Prostate gland (tissue), 2 donors: ENCODE results near the gene TRAPPC12. TPM values are rescaled to one million over a fixed set of nuclear protein-coding genes. Genes with fewer than 3 reads are reported as not detected.

Source experiments
- DNase-seq: peaks from one replicate; pipeline ENCODE4 v3.0.0-alpha.2; 2019; ENCODE audit warnings: low spot score
- H3K27ac ChIP-seq, 2 donors: fragments of 200-600 bp; sonication (generic); 2 replicates each; pipeline ENCODE4 v1.5.1; 2017 to 2019
- H3K27me3 ChIP-seq: fragments of 200-600 bp; sonication (generic); replicated peaks from 2 replicates; pipeline ENCODE4 v1.5.1; 2019; ENCODE audit not compliant: insufficient read depth
- H3K36me3 ChIP-seq, 2 donors: fragments of 200-600 bp; sonication (generic); 1 replicate in 1 of 2; 2 replicates in 1 of 2; pipeline versions ENCODE4 v1.5.1 to v1.8.1; 2017 to 2019
- H3K4me1 ChIP-seq: fragments of 200-600 bp; sonication (generic); replicated peaks from 2 replicates; pipeline ENCODE4 v1.5.1; 2019
- H3K4me3 ChIP-seq, 2 donors: fragments of 200-600 bp; sonication (generic); 2 replicates each; pipeline ENCODE4 v1.5.1; 2017 to 2019
- H3K9me3 ChIP-seq: fragments of 200-600 bp; sonication (generic); 2 replicates; pipeline ENCODE4 v1.5.1; 2017
- CTCF ChIP-seq, 4 experiments: fragments of 200-600 bp in 2 of 4; fragments of 450-650 bp in 2 of 4; sonication (generic) in 2 of 4; IDR thresholded peaks; 1 replicate in 3 of 4; 2 replicates in 1 of 4; pipeline ENCODE4 v1.5.1; 2016 to 2019; ENCODE audit warnings: antibody characterized with exemption in 4 of 4, mild to moderate bottlenecking in 2 of 4, moderate library complexity in 2 of 4
- POLR2A ChIP-seq: fragments of 450-650 bp; IDR thresholded peaks from one replicate; pipeline ENCODE4 v1.6.1; 2016; ENCODE audit warnings: antibody characterized with exemption, mild to moderate bottlenecking
- POLR2AphosphoS5 ChIP-seq: sonication (generic); formaldehyde crosslinking; IDR thresholded peaks from one replicate; pipeline ENCODE4 v1.6.1; 2017; ENCODE audit warnings: antibody characterized with exemption
- WGBS: methylation state at CpG from one replicate; pipeline ENCODE4 v1.1.5; 2018; 5-methylcytosine and 5-hydroxymethylcytosine counted together
- intact Hi-C: fragments of 100-400 bp; cut with DNase I; formaldehyde crosslinking; loops from one replicate; pipeline ENCODE4 v1.14.2; 2022
- total RNA-seq, 2 donors: library from RNA; depleted of rRNA; stranded (reverse); fragments of >200 nt; gene quantifications; one replicate each; pipeline ENCODE4 v1.1.0, GENCODE V29; 2016

The TRAPPC12 gene
- total RNA-seq, 2 donors from 2014 or later, result 114 to 128 TPM

GRCh38 chr2:3432067-3432466 lies 52.6 kb downstream of the TRAPPC12 start:
- H3K9me3 ChIP-seq, result no peaks in the 10 kb centered on the region
- no peaks in the 10 kb centered on the region for H3K36me3 ChIP-seq
- no peaks in the 10 kb centered on the region for H3K4me1 ChIP-seq
- TF ChIP-seq CTCF (IDR thresholded peaks at IDR 0.05), result no peak
- no peak overlapping the region for H3K27ac ChIP-seq
- no peak for DNase-seq
- no peak overlapping the region for H3K4me3 ChIP-seq
- intact Hi-C loops, result no loop called here
- WGBS, result 85% methylated on average over 6 of the region's 6 CpGs
- H3K27me3 ChIP-seq, result no peaks in the 10 kb centered on the region

- Histone ChIP-seq H3K4me3 (no peak overlapping the region), H3K27ac (no peak overlapping the region), H3K4me1 (no peaks in the 10 kb centered on the region), H3K27me3 (no peaks in the 10 kb centered on the region), H3K36me3 (no peaks in the 10 kb centered on the region), H3K9me3 (no peaks in the 10 kb centered on the region)
- intact Hi-C loops, result no loop called here
- 86% methylated on average over 10 of the region's 10 CpGs for WGBS
- TF ChIP-seq CTCF (IDR thresholded peaks at IDR 0.05) (no peak), POLR2A (no peak), POLR2AphosphoS5 (no peak)
- DNase-seq, result no peak
Measured at GRCh38 chr2:3432693-3433338, 53.3 kb downstream of the TRAPPC12 start.

- Histone ChIP-seq H3K36me3 (no peaks in the 10 kb centered on the region), H3K9me3 (no peaks in the 10 kb centered on the region), H3K4me1 (no peaks in the 10 kb centered on the region), H3K27ac (no peak overlapping the region), H3K4me3 (no peak overlapping the region), H3K27me3 (no peaks in the 10 kb centered on the region)
- no peak for DNase-seq
- TF ChIP-seq POLR2AphosphoS5 (no peak), POLR2A (no peak), CTCF (IDR thresholded peaks at IDR 0.05) (no peak)
- WGBS, result 86% methylated on average over 8 of the region's 8 CpGs
- intact Hi-C loops, result no loop called here
Measured at GRCh38 chr2:3433339-3433699, 53.8 kb downstream of the TRAPPC12 start.

GRCh38 chr2:3433776-3434400 lies 54.4 kb downstream of the TRAPPC12 start:
- Histone ChIP-seq H3K4me3 (no peak overlapping the region), H3K4me1 (no peaks in the 10 kb centered on the region), H3K27me3 (no peaks in the 10 kb centered on the region), H3K36me3 (no peaks in the 10 kb centered on the region), H3K9me3 (no peaks in the 10 kb centered on the region), H3K27ac (no peak overlapping the region)
- intact Hi-C loops, result no loop called here
- TF ChIP-seq CTCF (IDR thresholded peaks at IDR 0.05), result no peak
- TF ChIP-seq POLR2A, result no peak
- no peak for TF ChIP-seq POLR2AphosphoS5
- WGBS, result 74% methylated on average over 7 of the region's 7 CpGs
- no peak for DNase-seq

GRCh38 chr2:3434654-3435053 lies 55.2 kb downstream of the TRAPPC12 start:
- intact Hi-C loops, result no loop called here
- Histone ChIP-seq H3K9me3 (no peaks in the 10 kb centered on the region), H3K36me3 (no peaks in the 10 kb centered on the region), H3K27me3 (no peaks in the 10 kb centered on the region), H3K27ac (no peak overlapping the region), H3K4me3 (no peak overlapping the region), H3K4me1 (no peaks in the 10 kb centered on the region)
- DNase-seq, result no peak
- no peak for TF ChIP-seq CTCF (IDR thresholded peaks at IDR 0.05)
- no peak for TF ChIP-seq POLR2A
- TF ChIP-seq POLR2AphosphoS5, result no peak
- 86% methylated on average over 11 of the region's 11 CpGs for WGBS
